Astrocyte of the spinal cord (primary cell): ENCODE results near the gene SPATA31C1.

ENCODE experiments used
- DNase-seq: peaks from one replicate; pipeline ENCODE4 v3.0.0; 2011; ENCODE audit warnings: low read depth, low spot score
- H3K4me3 ChIP-seq: 2 replicates; pipeline ENCODE4 v1.5.1; 2011; ENCODE audit warnings: low read depth, mild to moderate bottlenecking, low read length, moderate library complexity
- CTCF ChIP-seq: IDR thresholded peaks from 2 replicates; pipeline ENCODE4 v1.5.1; 2012; ENCODE audit warnings: low read depth, mild to moderate bottlenecking, low read length, inconsistent platforms
- in situ Hi-C: cut with HindIII; loops from 2 replicates; pipeline ENCODE4 v1.10.0; 2017; ENCODE audit warnings: low sequenced_read_pairs

The SPATA31C1 gene

GRCh38 chr9:87959916-87960581, 42.3 kb downstream of the SPATA31C1 start:
- DNase-seq: peak; percentile 10
- TF ChIP-seq CTCF: no peak
- in situ Hi-C loops: no loop called here
- no peak overlapping the region for H3K4me3 ChIP-seq

GRCh38 chr9:87963770-87964169, 46.0 kb downstream of the SPATA31C1 start:
- no peak for TF ChIP-seq CTCF
- no peak overlapping the region for H3K4me3 ChIP-seq
- in situ Hi-C loops: no loop called here
- DNase-seq: no peak

GRCh38 chr9:87964826-87965225, 47.1 kb downstream of the SPATA31C1 start:
- no peak for TF ChIP-seq CTCF
- DNase-seq: no peak
- in situ Hi-C loops: no loop called here
- H3K4me3 ChIP-seq: no peak overlapping the region

- no peak for TF ChIP-seq CTCF
- in situ Hi-C loops: no loop called here
- H3K4me3 ChIP-seq: no peak overlapping the region
- DNase-seq: no peak
These were observed 50.4 kb downstream of the SPATA31C1 start for GRCh38 chr9:87968155-87968554.

GRCh38 chr9:87970602-87971001, 52.8 kb downstream of the SPATA31C1 start:
- no peak overlapping the region for H3K4me3 ChIP-seq
- TF ChIP-seq CTCF: no peak
- in situ Hi-C loops: no loop called here
- DNase-seq: no peak

- DNase-seq: no peak
- TF ChIP-seq CTCF: no peak
- in situ Hi-C loops: no loop called here
- no peak overlapping the region for H3K4me3 ChIP-seq
These were observed 55.4 kb downstream of the SPATA31C1 start for GRCh38 chr9:87973122-87973521.
